Stimulated activated CD4-positive, alpha-beta T cell treated with anti-CD3 and anti-CD28 coated beads, Interleukin-15, amount 100 ng/mL, for 24 hours (primary cell): ENCODE results near the gene CCDC150.
"Not testable (repeated sequence)": the region's sequence is repeated elsewhere in the genome, so short reads cannot be mapped to it uniquely, and the experiment has no call there.

Experiments used
- DNase-seq: peaks from one replicate; pipeline ENCODE4 v3.0.0-alpha.2; 2020

The CCDC150 gene

GRCh38 chr2:196718419-196719109, 79.0 kb downstream of the CCDC150 start:
- no peak for DNase-seq

- DNase-seq = no peak
These were observed 79.8 kb downstream of the CCDC150 start for GRCh38 chr2:196719110-196719872.

GRCh38 chr2:196723571-196723970, 84.1 kb downstream of the CCDC150 start:
- DNase-seq = no peak

GRCh38 chr2:196725218-196725617, 85.7 kb downstream of the CCDC150 start:
- DNase-seq = no peak

- DNase-seq = no peak
These were observed 86.4 kb downstream of the CCDC150 start for GRCh38 chr2:196725882-196726281.

GRCh38 chr2:196729418-196729817, 89.9 kb downstream of the CCDC150 start:
- DNase-seq = no peak

GRCh38 chr2:196736646-196737045, 97.1 kb downstream of the CCDC150 start:
- not testable (repeated sequence) for DNase-seq

GRCh38 chr2:196737046-196737445, 97.5 kb downstream of the CCDC150 start:
- no peak for DNase-seq

GRCh38 chr2:196739031-196739430, 99.5 kb downstream of the CCDC150 start:
- DNase-seq = no peak

- DNase-seq = no peak
These were observed 102.7 kb downstream of the CCDC150 start for GRCh38 chr2:196742216-196742615.

GRCh38 chr2:196742685-196743084, 103.2 kb downstream of the CCDC150 start:
- no peak for DNase-seq

- no peak for DNase-seq
These were observed 103.7 kb downstream of the CCDC150 start for GRCh38 chr2:196743165-196743564.

GRCh38 chr2:196745711-196746110, 106.2 kb downstream of the CCDC150 start:
- DNase-seq = no peak

- no peak for DNase-seq
These were observed 107.9 kb downstream of the CCDC150 start for GRCh38 chr2:196747400-196747799.

GRCh38 chr2:196748123-196748522, 108.6 kb downstream of the CCDC150 start:
- no peak for DNase-seq

GRCh38 chr2:196750291-196750923, 110.9 kb downstream of the CCDC150 start:
- no peak for DNase-seq

- DNase-seq = peak; percentile 70
These were observed 111.6 kb downstream of the CCDC150 start for GRCh38 chr2:196750977-196751631.

- DNase-seq = no peak
These were observed 119.2 kb downstream of the CCDC150 start for GRCh38 chr2:196758474-196759377.

- DNase-seq = no peak
These were observed 119.8 kb downstream of the CCDC150 start for GRCh38 chr2:196759378-196759706.

- DNase-seq = no peak
These were observed 127.6 kb downstream of the CCDC150 start for GRCh38 chr2:196767101-196767500.
